Nephron (organoid): ENCODE measurements around the gene PROX2.
A peak's percentile ranks its signal among the peaks of the same experiment; 100 is the strongest.

ENCODE experiments used
- H3K27ac Mint-ChIP-seq, 3 experiments: 2 replicates each; pipeline ENCODE4 v1.8.0; 2020; ENCODE audit warnings: mixed read lengths in 3 of 3, mild to moderate bottlenecking in 2 of 3, moderate library complexity in 1 of 3
- H3K27me3 Mint-ChIP-seq: 2 replicates; pipeline ENCODE4 v1.8.0; 2021; ENCODE audit warnings: low read depth, mild to moderate bottlenecking, moderate library complexity, mixed read lengths
- H3K36me3 Mint-ChIP-seq: 2 replicates; pipeline ENCODE4 v1.8.0; 2020; ENCODE audit warnings: low read depth, mixed read lengths
- H3K4me1 Mint-ChIP-seq: 2 replicates; pipeline ENCODE4 v1.8.0; 2020; ENCODE audit warnings: mixed read lengths
- H3K4me3 Mint-ChIP-seq, 3 experiments: 2 replicates each; pipeline ENCODE4 v1.8.0; 2020; ENCODE audit warnings: mild to moderate bottlenecking in 3 of 3, mixed read lengths in 3 of 3, moderate library complexity in 2 of 3
- H3K9me3 Mint-ChIP-seq: 2 replicates; pipeline ENCODE4 v1.8.0; 2020; ENCODE audit warnings: mixed read lengths
- CTCF ChIP-seq, 3 experiments: fragments of 200-600 bp; sonication (generic); IDR thresholded peaks; one replicate each; pipeline ENCODE4 v1.5.0; 2021; ENCODE audit warnings: antibody characterized with exemption in 3 of 3; ENCODE audit not compliant: unreplicated experiment in 3 of 3

The PROX2 gene

GRCh38 chr14:74882103-74882920, 6.4 kb upstream of the PROX2 start:
- Mint-ChIP-seq H3K27me3 (no peaks in the 10 kb centered on the region), H3K4me1 (peaks cover 49% of the 10 kb centered on the region), H3K36me3 (peaks cover 9% of the 10 kb centered on the region), H3K9me3 (no peaks in the 10 kb centered on the region), H3K27ac (peak overlapping the region; percentile 85 to 97 (median 97)), H3K4me3 (peak overlapping the region; percentile 95 to 100 (median 100))
- no peak for TF ChIP-seq CTCF (IDR thresholded peaks at IDR 0.05; ENCODE audit: unreplicated experiment in 3 of 3)

GRCh38 chr14:74881431-74882102, 5.6 kb upstream of the PROX2 start, which contains the start of gene DLST:
DLST (plus strand) TSS chr14:74881916; CDS start chr14:74881954, 38 bp downstream.
- peak within 1 kb of the TSS; percentile 85 to 97 (median 97) for H3K27ac Mint-ChIP-seq
- H3K9me3 Mint-ChIP-seq: no peaks in the 10 kb centered on the region
- no peaks in the 10 kb centered on the region for H3K27me3 Mint-ChIP-seq
- no peak for TF ChIP-seq CTCF (IDR thresholded peaks at IDR 0.05; ENCODE audit: unreplicated experiment in 3 of 3)
- peaks cover 9% of the 10 kb centered on the region for H3K36me3 Mint-ChIP-seq
- H3K4me3 Mint-ChIP-seq: peak within 1 kb of the TSS; percentile 95 to 100 (median 100)
- peaks cover 49% of the 10 kb centered on the region for H3K4me1 Mint-ChIP-seq

GRCh38 chr14:74879427-74880182, 3.7 kb upstream of the PROX2 start:
- Mint-ChIP-seq H3K36me3 (peaks cover 6% of the 10 kb centered on the region), H3K4me1 (peaks cover 39% of the 10 kb centered on the region), H3K9me3 (no peaks in the 10 kb centered on the region), H3K27ac (peak overlapping the region; percentile 69 to 85 (median 70)), H3K4me3 (peak overlapping the region; percentile 61 to 84 (median 74)), H3K27me3 (no peaks in the 10 kb centered on the region)
- TF ChIP-seq CTCF (IDR thresholded peaks at IDR 0.05; ENCODE audit: unreplicated experiment in 3 of 3): no peak

- H3K9me3 Mint-ChIP-seq: no peaks in the 10 kb centered on the region
- H3K27ac Mint-ChIP-seq: no peak overlapping the region
- no peak for TF ChIP-seq CTCF (IDR thresholded peaks at IDR 0.05; ENCODE audit: unreplicated experiment in 3 of 3)
- no peak overlapping the region for H3K4me3 Mint-ChIP-seq
- H3K36me3 Mint-ChIP-seq: no peaks in the 10 kb centered on the region
- H3K27me3 Mint-ChIP-seq: no peaks in the 10 kb centered on the region
- H3K4me1 Mint-ChIP-seq: peaks cover 8% of the 10 kb centered on the region
These were observed 741 bp downstream of the PROX2 start for GRCh38 chr14:74875204-74875603.

DNA sequence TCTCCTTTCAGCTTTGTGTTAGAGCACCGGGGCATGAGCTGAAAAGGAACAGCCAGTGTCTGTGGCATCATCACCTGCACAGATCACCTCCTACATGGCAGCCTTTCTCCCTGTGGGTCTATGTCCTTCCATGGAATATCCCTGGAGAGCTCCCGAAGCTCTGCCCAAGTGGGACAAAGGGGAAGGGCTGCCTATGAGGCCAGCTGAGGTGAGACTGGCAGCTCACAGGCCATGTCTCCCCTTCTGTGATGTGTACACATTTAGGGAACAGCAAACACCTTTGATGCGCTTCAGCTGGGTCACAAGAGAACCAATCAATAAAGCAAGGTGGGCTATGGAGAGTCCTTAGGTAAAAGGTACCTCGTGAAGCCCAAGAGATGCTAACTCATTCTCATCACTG, 4.1 kb downstream of the PROX2 start:
- no peaks in the 10 kb centered on the region for H3K9me3 Mint-ChIP-seq
- no peak overlapping the region for H3K4me3 Mint-ChIP-seq
- no peak overlapping the region for H3K27ac Mint-ChIP-seq
- no peaks in the 10 kb centered on the region for H3K36me3 Mint-ChIP-seq
- H3K27me3 Mint-ChIP-seq: no peaks in the 10 kb centered on the region
- no peaks in the 10 kb centered on the region for H3K4me1 Mint-ChIP-seq
- TF ChIP-seq CTCF (IDR thresholded peaks at IDR 0.05; ENCODE audit: unreplicated experiment in 3 of 3): no peak
